ENCODE results near the gene MEDAG.

DNA sequence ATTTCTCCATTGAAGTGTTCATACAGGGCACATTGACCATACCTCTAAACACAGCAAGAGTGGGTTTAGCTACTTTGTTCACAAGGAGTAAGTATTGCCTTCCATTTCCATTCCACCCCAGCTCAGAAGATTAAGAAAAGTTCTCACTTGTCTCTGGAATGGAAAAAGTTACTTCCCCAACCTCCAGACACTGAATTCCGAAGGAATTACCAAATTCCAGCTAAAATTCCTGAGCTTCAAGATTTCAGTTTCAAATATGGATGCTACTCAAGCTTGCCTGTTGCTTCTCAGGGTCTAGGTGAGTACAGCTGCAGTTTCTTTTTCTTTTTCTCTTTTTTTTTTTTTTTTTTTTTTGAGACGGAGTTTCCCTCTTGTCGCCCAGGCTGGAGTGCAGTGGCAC, 60.0 kb downstream of the MEDAG start:
- TF ChIP-seq GATA3 (IDR thresholded peaks at IDR 0.05; ENCODE audit: low read depth, low read length) (no peak), GATA2 (IDR thresholded peaks at IDR 0.05; ENCODE audit: low read depth, low read length) (no peak)

All from SH-SY5Y (cell line).